Fibroblast of lung (primary cell): ENCODE results near the gene HPCAL1. TPM values are rescaled to one million over a fixed set of nuclear protein-coding genes. Genes with fewer than 3 reads are reported as not detected.

Experiments used
- DNase-seq, 2 donors: peaks; one replicate each; pipeline versions ENCODE4 v3.0.0 to v3.0.0-alpha.2; 2010; ENCODE audit warnings: low read depth in 2 of 2
- H2AFZ ChIP-seq: 2 replicates; pipeline ENCODE4 v1.5.1; 2012; ENCODE audit warnings: low read length, control low read depth, inconsistent platforms
- H3K27ac ChIP-seq: 2 replicates; pipeline ENCODE4 v1.5.1; 2011; ENCODE audit warnings: low read length, control low read depth; ENCODE audit not compliant: insufficient read depth
- H3K27me3 ChIP-seq: 2 replicates; pipeline ENCODE4 v1.5.1; 2011; ENCODE audit warnings: mild to moderate bottlenecking, low read length; ENCODE audit not compliant: control insufficient read depth, insufficient read depth
- H3K36me3 ChIP-seq: 2 replicates; pipeline ENCODE4 v1.5.1; 2011; ENCODE audit warnings: low read length; ENCODE audit not compliant: control insufficient read depth, insufficient read depth
- H3K4me1 ChIP-seq: 2 replicates; pipeline ENCODE4 v1.5.1; 2011; ENCODE audit warnings: low read length; ENCODE audit not compliant: control insufficient read depth, insufficient read depth; ENCODE audit errors: extremely low read depth
- H3K4me2 ChIP-seq: 2 replicates; pipeline ENCODE4 v1.5.1; 2011; ENCODE audit warnings: low read length, control low read depth; ENCODE audit not compliant: insufficient read depth; ENCODE audit errors: extremely low read depth
- H3K4me3 ChIP-seq, 4 experiments: fragments of 200-600 bp in 1 of 4; sonication (generic) in 1 of 4; replicated peaks in 1 of 4; 2 replicates each; pipeline ENCODE4 v1.5.1; 2011 to 2016; ENCODE audit warnings: low read length in 4 of 4, low read depth in 3 of 4, mild to moderate bottlenecking in 3 of 4, control low read depth in 2 of 4, inconsistent platforms in 1 of 4, mixed read lengths in 1 of 4; ENCODE audit not compliant: insufficient read depth in 1 of 4; ENCODE audit errors: control extremely low read depth in 1 of 4
- H3K79me2 ChIP-seq: 2 replicates; pipeline ENCODE4 v1.5.1; 2012; ENCODE audit warnings: mild to moderate bottlenecking, low read length, inconsistent platforms; ENCODE audit not compliant: control insufficient read depth, insufficient read depth
- H3K9ac ChIP-seq: 2 replicates; pipeline ENCODE4 v1.5.1; 2011; ENCODE audit warnings: mild to moderate bottlenecking, low read length, control low read depth; ENCODE audit not compliant: insufficient read depth
- H3K9me3 ChIP-seq: 2 replicates; pipeline ENCODE4 v1.5.1; 2012; ENCODE audit warnings: low read depth, low read length; ENCODE audit not compliant: control insufficient read depth, insufficient read depth
- H4K20me1 ChIP-seq: 2 replicates; pipeline ENCODE4 v1.5.1; 2011; ENCODE audit warnings: low read length; ENCODE audit not compliant: control insufficient read depth, insufficient read depth; ENCODE audit errors: extremely low read depth
- CTCF ChIP-seq, 2 donors: IDR thresholded peaks in 1 of 2; conservative IDR thresholded peaks in 1 of 2; 1 replicate in 1 of 2; 2 replicates in 1 of 2; pipeline ENCODE4 v1.5.1; 2011 to 2012; ENCODE audit warnings: low read length in 2 of 2, control low read depth in 1 of 2, inconsistent platforms in 1 of 2, low read depth in 1 of 2, mild to moderate bottlenecking in 1 of 2
- EZH2 ChIP-seq: IDR thresholded peaks from 2 replicates; pipeline ENCODE4 v1.5.1; 2012; ENCODE audit warnings: low read length, control low read depth, mild to moderate bottlenecking; ENCODE audit errors: missing control alignments
- polyA plus RNA-seq, 2 donors: library from polyadenylated mRNA; depleted of rRNA in 1 of 2; stranded (reverse) in 1 of 2; unstranded in 1 of 2; fragments of >200 nt; gene quantifications; 2 replicates each; pipeline ENCODE4 v1.2.1, GENCODE V29; 2011 to 2012; ENCODE audit warnings: missing spikeins in 1 of 2
- total RNA-seq: library from RNA; depleted of rRNA; stranded (reverse); fragments of >200 nt; gene quantifications from 2 replicates; pipeline ENCODE4 v1.2.1, GENCODE V29; 2014

Gene HPCAL1
- total and polyA plus RNA-seq, 2 donors (not counting 1 experiment from before 2014, with no cell fraction given), result 11.4 to 34.5 TPM

GRCh38 chr2:10433264-10433946 is 130.7 kb downstream of the HPCAL1 start:
- no peak overlapping the region for H2AFZ ChIP-seq
- H3K9ac ChIP-seq, result no peak overlapping the region
- no peaks in the 10 kb centered on the region for H3K27me3 ChIP-seq
- H3K4me3 ChIP-seq, result no peak overlapping the region
- H4K20me1 ChIP-seq, result no peaks in the 10 kb centered on the region
- no peak overlapping the region for H3K4me2 ChIP-seq
- no peaks in the 10 kb centered on the region for H3K79me2 ChIP-seq
- peaks cover 2% of the 10 kb centered on the region for H3K36me3 ChIP-seq
- no peaks in the 10 kb centered on the region for H3K4me1 ChIP-seq
- TF ChIP-seq EZH2, result no peak
- no peak for TF ChIP-seq CTCF (conservative IDR thresholded peaks at IDR 0.05 in 1 of 2, IDR thresholded peaks at IDR 0.05 in 1 of 2; ENCODE audit: low read depth in 1 of 2, low read length in 2 of 2)
- no peak overlapping the region for H3K27ac ChIP-seq
- no peaks in the 10 kb centered on the region for H3K9me3 ChIP-seq
- no peak for DNase-seq

- Histone ChIP-seq H3K4me2 (no peak overlapping the region), H4K20me1 (no peaks in the 10 kb centered on the region), H2AFZ (no peak overlapping the region), H3K79me2 (no peaks in the 10 kb centered on the region), H3K27me3 (no peaks in the 10 kb centered on the region), H3K4me1 (no peaks in the 10 kb centered on the region), H3K9ac (no peak overlapping the region), H3K9me3 (no peaks in the 10 kb centered on the region), H3K27ac (no peak overlapping the region), H3K36me3 (peaks cover 5% of the 10 kb centered on the region), H3K4me3 (no peak overlapping the region)
- no peak for TF ChIP-seq CTCF (conservative IDR thresholded peaks at IDR 0.05 in 1 of 2, IDR thresholded peaks at IDR 0.05 in 1 of 2; ENCODE audit: low read depth in 1 of 2, low read length in 2 of 2)
- no peak for TF ChIP-seq EZH2
- DNase-seq, result no peak
Observed at GRCh38 chr2:10433947-10434885, 131.5 kb downstream of the HPCAL1 start.
